Osteocyte (in vitro differentiated cells): ENCODE data around the gene PALMD. TPM values are rescaled to one million over a fixed set of nuclear protein-coding genes. Genes with fewer than 3 reads are reported as not detected.
A peak's percentile ranks its signal among the peaks of the same experiment; 100 is the strongest.

ENCODE experiments used
- DNase-seq: peaks from one replicate; pipeline ENCODE4 v3.0.0; 2021; ENCODE audit warnings: mixed read lengths; ENCODE audit not compliant: unreplicated experiment; ENCODE audit errors: extremely low spot score
- H3K27ac Mint-ChIP-seq: one replicate; pipeline ENCODE4 v1.8.0; 2021; ENCODE audit warnings: mild to moderate bottlenecking, mixed read lengths; ENCODE audit not compliant: unreplicated experiment
- H3K27me3 Mint-ChIP-seq: one replicate; pipeline ENCODE4 v1.8.0; 2021; ENCODE audit warnings: mixed read lengths; ENCODE audit not compliant: unreplicated experiment
- H3K36me3 Mint-ChIP-seq: one replicate; pipeline ENCODE4 v1.8.0; 2021; ENCODE audit warnings: mixed read lengths; ENCODE audit not compliant: unreplicated experiment
- H3K4me1 Mint-ChIP-seq: one replicate; pipeline ENCODE4 v1.8.0; 2021; ENCODE audit warnings: mixed read lengths; ENCODE audit not compliant: unreplicated experiment
- H3K4me3 Mint-ChIP-seq: one replicate; pipeline ENCODE4 v1.8.0; 2021; ENCODE audit warnings: mild to moderate bottlenecking, moderate library complexity, mixed read lengths; ENCODE audit not compliant: unreplicated experiment
- H3K9me3 Mint-ChIP-seq: one replicate; pipeline ENCODE4 v1.8.0; 2021; ENCODE audit warnings: mixed read lengths; ENCODE audit not compliant: unreplicated experiment
- CTCF ChIP-seq: fragments of 200-600 bp; sonication (generic); IDR thresholded peaks from 2 replicates; pipeline ENCODE4 v1.5.0; 2021; ENCODE audit warnings: antibody characterized with exemption, mild to moderate bottlenecking, moderate library complexity
- long read RNA-seq: library from polyadenylated mRNA; unstranded; transcript quantifications from one replicate; pipeline ENCODE4 v2.0.0, GENCODE V29; 2021
- total RNA-seq: library from RNA; stranded (reverse); gene quantifications from 2 replicates; pipeline ENCODE4 v1.2.1, GENCODE V29; 2021

PALMD gene
- total RNA-seq = 7.0 and 8.6 TPM in 2 replicates
- long read RNA-seq, transcript PALMD-201 (8 exons, 2,510 nt) = major isoform, 25 of 36 reads
- long read RNA-seq, partial matches to known transcripts = 3 of 36 reads
- long read RNA-seq, other reads (novel, unspliced or antisense) = 7 of 36 reads

GRCh38 chr1:99645699-99646531 lies at the start of gene PALMD:
TSS of gene PALMD (plus strand) at chr1:99646113. CDS start at chr1:99646318, 205 bp downstream.
- Mint-ChIP-seq H3K9me3 (no peaks in the 10 kb centered on the region), H3K27ac (peak within 1 kb of the TSS; percentile 79), H3K36me3 (no peaks in the 10 kb centered on the region), H3K4me3 (peak within 1 kb of the TSS; percentile 76), H3K27me3 (no peaks in the 10 kb centered on the region), H3K4me1 (peaks cover 33% of the 10 kb centered on the region)
- no peak for DNase-seq
- no peak for TF ChIP-seq CTCF

- no peak for TF ChIP-seq CTCF
- peak overlapping the region; percentile 85 for H3K27ac Mint-ChIP-seq
- peaks cover 3% of the 10 kb centered on the region for H3K9me3 Mint-ChIP-seq
- H3K4me3 Mint-ChIP-seq = no peak overlapping the region
- no peaks in the 10 kb centered on the region for H3K27me3 Mint-ChIP-seq
- no peaks in the 10 kb centered on the region for H3K36me3 Mint-ChIP-seq
- DNase-seq = no peak
- peaks cover 52% of the 10 kb centered on the region for H3K4me1 Mint-ChIP-seq
Measured at GRCh38 chr1:99598738-99599411, 47.0 kb upstream of the PALMD start.

- Mint-ChIP-seq H3K4me3 (no peak overlapping the region), H3K27me3 (no peaks in the 10 kb centered on the region), H3K36me3 (no peaks in the 10 kb centered on the region), H3K4me1 (peaks cover 47% of the 10 kb centered on the region), H3K9me3 (peaks cover 3% of the 10 kb centered on the region), H3K27ac (peak overlapping the region; percentile 85)
- TF ChIP-seq CTCF = no peak
- DNase-seq = no peak
Measured at GRCh38 chr1:99599678-99600175, 46.2 kb upstream of the PALMD start.

GRCh38 chr1:99600782-99601181 lies 45.1 kb upstream of the PALMD start:
- no peak for DNase-seq
- H3K4me3 Mint-ChIP-seq = no peak overlapping the region
- no peak for TF ChIP-seq CTCF
- peaks cover 39% of the 10 kb centered on the region for H3K4me1 Mint-ChIP-seq
- peak overlapping the region; percentile 85 for H3K27ac Mint-ChIP-seq
- no peaks in the 10 kb centered on the region for H3K27me3 Mint-ChIP-seq
- no peaks in the 10 kb centered on the region for H3K36me3 Mint-ChIP-seq
- peaks cover 3% of the 10 kb centered on the region for H3K9me3 Mint-ChIP-seq

- H3K9me3 Mint-ChIP-seq = peaks cover 3% of the 10 kb centered on the region
- peaks cover 39% of the 10 kb centered on the region for H3K4me1 Mint-ChIP-seq
- TF ChIP-seq CTCF = no peak
- DNase-seq = no peak
- H3K27ac Mint-ChIP-seq = peak overlapping the region; percentile 85
- no peaks in the 10 kb centered on the region for H3K27me3 Mint-ChIP-seq
- H3K4me3 Mint-ChIP-seq = no peak overlapping the region
- no peaks in the 10 kb centered on the region for H3K36me3 Mint-ChIP-seq
Measured at GRCh38 chr1:99601208-99601607, 44.7 kb upstream of the PALMD start.
